Breast epithelium (tissue), 3 donors: ENCODE results near the gene ASB3.
A peak's percentile ranks its signal among the peaks of the same experiment; 100 is the strongest.

ENCODE experiments used
- POLR2A ChIP-seq: fragments of 450-650 bp; IDR thresholded peaks from one replicate; pipeline ENCODE4 v1.6.1; 2016; ENCODE audit warnings: antibody characterized with exemption, mild to moderate bottlenecking, moderate library complexity
- POLR2AphosphoS5 ChIP-seq, 3 donors: sonication (generic); formaldehyde crosslinking; IDR thresholded peaks; one replicate each; pipeline ENCODE4 v1.6.1; 2017; ENCODE audit warnings: antibody characterized with exemption in 3 of 3

DNA sequence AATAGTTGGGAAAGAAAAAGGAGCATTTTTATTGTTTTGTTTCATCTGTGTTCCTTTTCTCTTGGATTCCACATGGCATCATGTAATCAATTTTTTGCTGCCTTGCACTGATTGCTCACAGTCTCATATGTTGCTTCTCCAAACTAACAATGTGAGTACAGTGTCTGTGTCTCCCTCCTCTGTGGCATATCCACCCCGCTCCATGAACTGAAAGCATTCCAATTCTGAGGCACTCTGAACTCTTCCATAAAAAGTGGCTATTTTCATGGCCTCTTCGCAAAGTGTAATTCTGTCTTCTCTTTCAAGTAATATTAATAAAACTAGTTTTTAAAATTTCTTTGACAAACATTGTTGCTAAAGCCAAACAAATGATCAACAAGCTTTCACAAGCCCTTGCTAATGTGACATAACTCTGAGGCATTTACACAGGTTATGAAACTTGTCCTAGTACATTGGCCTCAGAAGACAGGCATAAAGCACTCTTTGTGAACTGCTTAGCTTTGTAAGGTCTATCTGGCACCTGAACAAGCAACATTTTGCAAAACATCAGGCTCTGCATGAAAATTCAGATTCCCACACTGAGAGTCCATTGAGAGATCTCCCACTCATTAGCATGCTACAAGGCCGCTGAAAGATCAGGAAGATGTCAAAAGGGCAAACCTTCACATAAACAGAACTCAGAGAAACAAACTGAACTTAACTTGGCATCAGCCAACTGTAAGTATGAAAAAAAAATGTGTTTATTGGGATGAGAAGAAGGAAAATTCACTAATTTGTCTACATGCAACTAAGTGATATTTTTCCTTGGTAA lies 40.0 kb upstream of the ASB3 start:
- TF ChIP-seq POLR2A (no peak), POLR2AphosphoS5 (IDR thresholded peaks at IDR 0.05) (peak in 2 of 3 donors; percentile 71 to 80)
